ENCODE measurements around the gene APIP.

The APIP gene

DNA sequence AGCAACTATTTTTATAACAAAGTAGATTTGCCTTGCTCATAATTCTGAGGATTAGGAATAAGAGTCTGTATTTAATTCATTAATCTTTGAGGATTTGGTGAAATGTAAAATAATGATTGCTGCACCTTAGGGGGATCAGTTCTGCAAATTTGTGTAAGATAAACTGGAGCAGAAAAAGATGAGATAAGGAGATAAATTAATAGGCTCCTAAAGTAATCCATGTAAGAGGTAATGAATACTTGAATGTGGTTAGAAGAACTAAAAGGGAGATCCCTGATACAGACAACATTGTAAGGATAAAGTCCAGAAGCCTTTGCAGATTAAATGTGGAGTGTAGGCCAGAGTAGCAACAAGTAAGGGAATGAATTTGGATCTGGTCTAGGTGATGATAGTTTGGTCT lies 45.9 kb upstream of the APIP start:
- Histone ChIP-seq H3K4me1 (ENCODE audit: insufficient read depth, low read length, severe bottlenecking) (no peaks in the 10 kb centered on the region), H3K27me3 (ENCODE audit: insufficient read depth, low read length) (no peaks in the 10 kb centered on the region), H3K4me3 (ENCODE audit: low read depth, low read length, poor library complexity, severe bottlenecking) (no peak overlapping the region), H3K9me3 (ENCODE audit: low read length) (no peaks in the 10 kb centered on the region), H3K4me2 (ENCODE audit: low read length) (no peak overlapping the region), H2AFZ (ENCODE audit: low read length) (no peak overlapping the region), H3K79me2 (ENCODE audit: insufficient read depth, low read length) (no peaks in the 10 kb centered on the region), H3F3A (ENCODE audit: insufficient read depth, low read length) (no peaks in the 10 kb centered on the region), H4K20me1 (ENCODE audit: insufficient read depth, low read length) (no peaks in the 10 kb centered on the region), H3K9ac (ENCODE audit: low read length) (no peak overlapping the region), H3K27ac (ENCODE audit: low read depth, low read length, poor library complexity, severe bottlenecking) (no peak overlapping the region), H3K36me3 (ENCODE audit: insufficient read depth, low read length) (peaks cover 17% of the 10 kb centered on the region), H3K9me2 (ENCODE audit: low read depth, low read length) (no peaks in the 10 kb centered on the region)
- TF ChIP-seq EZH2 (IDR thresholded peaks at IDR 0.05; ENCODE audit: borderline replicate concordance, low read length) = no peak
- TF ChIP-seq, protein P1, sequence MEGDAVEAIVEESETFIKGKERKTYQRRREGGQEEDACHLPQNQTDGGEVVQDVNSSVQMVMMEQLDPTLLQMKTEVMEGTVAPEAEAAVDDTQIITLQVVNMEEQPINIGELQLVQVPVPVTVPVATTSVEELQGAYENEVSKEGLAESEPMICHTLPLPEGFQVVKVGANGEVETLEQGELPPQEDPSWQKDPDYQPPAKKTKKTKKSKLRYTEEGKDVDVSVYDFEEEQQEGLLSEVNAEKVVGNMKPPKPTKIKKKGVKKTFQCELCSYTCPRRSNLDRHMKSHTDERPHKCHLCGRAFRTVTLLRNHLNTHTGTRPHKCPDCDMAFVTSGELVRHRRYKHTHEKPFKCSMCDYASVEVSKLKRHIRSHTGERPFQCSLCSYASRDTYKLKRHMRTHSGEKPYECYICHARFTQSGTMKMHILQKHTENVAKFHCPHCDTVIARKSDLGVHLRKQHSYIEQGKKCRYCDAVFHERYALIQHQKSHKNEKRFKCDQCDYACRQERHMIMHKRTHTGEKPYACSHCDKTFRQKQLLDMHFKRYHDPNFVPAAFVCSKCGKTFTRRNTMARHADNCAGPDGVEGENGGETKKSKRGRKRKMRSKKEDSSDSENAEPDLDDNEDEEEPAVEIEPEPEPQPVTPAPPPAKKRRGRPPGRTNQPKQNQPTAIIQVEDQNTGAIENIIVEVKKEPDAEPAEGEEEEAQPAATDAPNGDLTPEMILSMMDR (IDR thresholded peaks at IDR 0.05; ENCODE audit: low read length) = no peak

DNA sequence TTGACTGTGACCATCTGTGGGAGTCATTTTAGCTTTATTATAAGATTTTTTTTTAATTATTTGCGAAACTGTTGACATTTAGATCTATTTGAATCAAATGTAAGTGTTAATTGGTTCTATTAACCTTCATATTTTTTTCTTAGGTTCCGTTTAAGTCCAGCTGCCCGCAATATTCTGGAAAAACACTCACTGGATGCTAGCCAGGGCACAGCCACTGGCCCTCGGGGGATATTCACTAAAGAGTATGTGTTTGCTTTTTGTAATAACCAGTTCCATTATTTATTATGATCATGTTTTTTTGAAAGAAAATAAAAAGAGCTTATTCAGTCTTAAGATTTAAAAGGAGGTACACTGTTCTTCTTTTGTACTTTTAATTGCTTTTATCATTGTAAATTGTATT lies 44.1 kb upstream of the APIP start:
- H3K9me2 ChIP-seq (ENCODE audit: low read depth, low read length) = no peaks in the 10 kb centered on the region
- H4K20me1 ChIP-seq (ENCODE audit: insufficient read depth, low read length) = no peaks in the 10 kb centered on the region
- no peak overlapping the region for H3K4me2 ChIP-seq (ENCODE audit: low read length)
- H3F3A ChIP-seq (ENCODE audit: insufficient read depth, low read length) = no peaks in the 10 kb centered on the region
- no peaks in the 10 kb centered on the region for H3K4me1 ChIP-seq (ENCODE audit: insufficient read depth, low read length, severe bottlenecking)
- H3K9me3 ChIP-seq (ENCODE audit: low read length) = no peaks in the 10 kb centered on the region
- H3K79me2 ChIP-seq (ENCODE audit: insufficient read depth, low read length) = no peaks in the 10 kb centered on the region
- no peak overlapping the region for H3K4me3 ChIP-seq (ENCODE audit: low read depth, low read length, poor library complexity, severe bottlenecking)
- no peak overlapping the region for H3K27ac ChIP-seq (ENCODE audit: low read depth, low read length, poor library complexity, severe bottlenecking)
- no peak overlapping the region for H3K9ac ChIP-seq (ENCODE audit: low read length)
- TF ChIP-seq, protein P1 (IDR thresholded peaks at IDR 0.05; ENCODE audit: low read length) = no peak
- no peak for TF ChIP-seq EZH2 (IDR thresholded peaks at IDR 0.05; ENCODE audit: borderline replicate concordance, low read length)
- peaks cover 11% of the 10 kb centered on the region for H3K36me3 ChIP-seq (ENCODE audit: insufficient read depth, low read length)
- H3K27me3 ChIP-seq (ENCODE audit: insufficient read depth, low read length) = no peaks in the 10 kb centered on the region
- H2AFZ ChIP-seq (ENCODE audit: low read length) = no peak overlapping the region

DNA sequence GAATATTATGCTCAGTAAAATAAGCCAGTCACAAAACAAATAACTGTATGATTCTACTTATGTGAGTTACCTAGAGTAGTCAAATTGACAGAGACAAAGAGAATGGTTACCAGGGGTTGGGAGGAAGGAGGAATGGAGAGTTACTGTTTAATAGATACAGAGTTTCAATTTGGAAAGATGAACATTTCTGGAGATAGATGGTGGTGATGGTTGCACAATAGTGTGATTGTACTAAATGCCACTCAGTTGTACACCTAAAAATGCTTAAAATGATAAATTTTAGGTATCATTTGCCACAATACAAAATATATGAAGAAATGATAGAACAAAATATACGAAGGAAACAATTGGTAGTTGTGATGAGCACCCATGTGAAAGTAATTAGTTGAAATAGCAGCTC lies 43.6 kb upstream of the APIP start:
- H2AFZ ChIP-seq (ENCODE audit: low read length) = no peak overlapping the region
- no peak overlapping the region for H3K4me2 ChIP-seq (ENCODE audit: low read length)
- peaks cover 11% of the 10 kb centered on the region for H3K36me3 ChIP-seq (ENCODE audit: insufficient read depth, low read length)
- no peaks in the 10 kb centered on the region for H3K9me2 ChIP-seq (ENCODE audit: low read depth, low read length)
- H3K9ac ChIP-seq (ENCODE audit: low read length) = no peak overlapping the region
- H3K27me3 ChIP-seq (ENCODE audit: insufficient read depth, low read length) = no peaks in the 10 kb centered on the region
- H3K79me2 ChIP-seq (ENCODE audit: insufficient read depth, low read length) = no peaks in the 10 kb centered on the region
- no peaks in the 10 kb centered on the region for H3K9me3 ChIP-seq (ENCODE audit: low read length)
- no peak for TF ChIP-seq EZH2 (IDR thresholded peaks at IDR 0.05; ENCODE audit: borderline replicate concordance, low read length)
- TF ChIP-seq, protein P1 (IDR thresholded peaks at IDR 0.05; ENCODE audit: low read length) = no peak
- no peak overlapping the region for H3K4me3 ChIP-seq (ENCODE audit: low read depth, low read length, poor library complexity, severe bottlenecking)
- no peaks in the 10 kb centered on the region for H3F3A ChIP-seq (ENCODE audit: insufficient read depth, low read length)
- H3K27ac ChIP-seq (ENCODE audit: low read depth, low read length, poor library complexity, severe bottlenecking) = no peak overlapping the region
- H4K20me1 ChIP-seq (ENCODE audit: insufficient read depth, low read length) = no peaks in the 10 kb centered on the region
- no peaks in the 10 kb centered on the region for H3K4me1 ChIP-seq (ENCODE audit: insufficient read depth, low read length, severe bottlenecking)
